HepG2 (cell line): ENCODE results near the gene CYYR1. TPM values are rescaled to one million over a fixed set of nuclear protein-coding genes. Genes with fewer than 3 reads are reported as not detected.

ENCODE experiments used
- ATAC-seq: fragments of 200-7000 bp; cut with Tn5 transposase; 3 replicates; pipeline ENCODE4 v1.9.1; 2020; ENCODE audit warnings: mild to moderate bottlenecking, moderate library complexity
- BruUV-seq: library from RNA; stranded (reverse); fragments of 400-500 nt; replicated peaks from 2 replicates; lab custom pipeline; 2021; lab: Mats Ljungman, UMichigan
- CTCF ChIA-PET: fragments of 300-600 bp; formaldehyde crosslinking; extraction: SDS; loops from one replicate; lab custom pipeline; 2021; ENCODE audit warnings: low total read pairs, inconsistent platforms, low intra/inter-chr PET ratio; lab: Yijun Ruan, JAX
- POLR2A ChIA-PET: fragments of 350-600 bp; sonication (Branson Sonifier 250); formaldehyde crosslinking; loops from one replicate; lab custom pipeline; 2020; ENCODE audit warnings: antibody characterized with exemption, inconsistent platforms; lab: Yijun Ruan, JAX
- DNase-seq: peaks from one replicate; pipeline ENCODE4 v3.0.0-alpha.2; 2015; ENCODE audit warnings: low spot score
- FAIRE-seq: peaks from 3 replicates; lab custom pipeline; 2011; peaks lifted over from hg19 to GRCh38; lab: Jason Lieb, UNC
- H2AFZ ChIP-seq: one replicate; pipeline ENCODE4 v1.6.1; 2011; ENCODE audit warnings: low read length, inconsistent platforms
- H3K27ac ChIP-seq: fragments of 300-600 bp; 3 replicates; pipeline ENCODE4 v1.8.0; 2011; ENCODE audit warnings: mixed run types, mild to moderate bottlenecking, mixed read lengths, low read length, inconsistent platforms; ENCODE audit not compliant: insufficient read depth; ENCODE audit errors: extremely low read length
- H3K27me3 ChIP-seq, 2 experiments: fragments of 200-600 bp in 1 of 2; 2 replicates in 1 of 2; 3 replicates in 1 of 2; pipeline versions ENCODE4 v1.6.0 to v1.8.0; 2011; ENCODE audit warnings: low read length in 2 of 2, mild to moderate bottlenecking in 2 of 2, moderate library complexity in 2 of 2, inconsistent platforms in 1 of 2; ENCODE audit not compliant: insufficient read depth in 2 of 2, control insufficient read depth in 1 of 2
- H3K36me3 ChIP-seq, 2 experiments: fragments of 200-600 bp in 1 of 2; replicated peaks in 1 of 2; 2 replicates in 1 of 2; 3 replicates in 1 of 2; pipeline versions ENCODE4 v1.5.1 to v1.8.0; 2011; ENCODE audit warnings: low read length in 2 of 2, inconsistent platforms in 1 of 2; ENCODE audit not compliant: insufficient read depth in 2 of 2, control insufficient read depth in 1 of 2
- H3K4me1 ChIP-seq: 2 replicates; pipeline ENCODE4 v1.5.1; 2012; ENCODE audit warnings: low read length, inconsistent platforms; ENCODE audit not compliant: insufficient read depth
- H3K4me2 ChIP-seq: 2 replicates; pipeline ENCODE4 v1.6.0; 2011; ENCODE audit warnings: low read depth, low read length, inconsistent platforms
- H3K4me3 ChIP-seq, 3 experiments: fragments of 200-600 bp in 1 of 3; sonication (generic), shearing (Covaris generic) in 1 of 3; replicated peaks in 1 of 3; 2 replicates each; pipeline ENCODE4 v1.5.1; 2011 to 2016; ENCODE audit warnings: low read length in 3 of 3, inconsistent platforms in 2 of 3, low read depth in 2 of 3, mild to moderate bottlenecking in 2 of 3, control low read depth in 1 of 3, mixed read lengths in 1 of 3; ENCODE audit not compliant: insufficient read depth in 1 of 3
- H3K79me2 ChIP-seq: one replicate; pipeline ENCODE4 v1.6.1; 2011; ENCODE audit warnings: low read length, inconsistent platforms; ENCODE audit not compliant: insufficient read depth
- H3K9ac ChIP-seq: 2 replicates; pipeline ENCODE4 v1.6.0; 2011; ENCODE audit warnings: mild to moderate bottlenecking, low read depth, low read length, inconsistent platforms; ENCODE audit not compliant: insufficient read depth
- H3K9me3 ChIP-seq: 2 replicates; pipeline ENCODE4 v1.5.1; 2012; ENCODE audit warnings: mild to moderate bottlenecking, low read length
- H4K20me1 ChIP-seq: 2 replicates; pipeline ENCODE4 v1.6.0; 2011; ENCODE audit warnings: inconsistent platforms, mild to moderate bottlenecking, low read length, moderate library complexity; ENCODE audit not compliant: insufficient read depth
- ARID5B ChIP-seq: IDR thresholded peaks from 2 replicates; pipeline ENCODE4 v1.4.0; 2020; ENCODE audit warnings: mild to moderate bottlenecking, missing genetic modification reagents
- BCL6 ChIP-seq: IDR thresholded peaks from 2 replicates; pipeline ENCODE4 v1.6.1; 2016; ENCODE audit warnings: missing genetic modification reagents, missing compliant biosample characterization
- DPF2 ChIP-seq: sonication (generic); formaldehyde crosslinking; IDR thresholded peaks from 2 replicates; pipeline ENCODE4 v1.4.0; 2020; ENCODE audit warnings: mild to moderate bottlenecking, low read depth, missing genetic modification reagents, borderline replicate concordance
- ESRRA ChIP-seq: sonication (generic); formaldehyde crosslinking; IDR thresholded peaks from 2 replicates; pipeline ENCODE4 v1.5.1; 2020; ENCODE audit warnings: mild to moderate bottlenecking, low read depth, missing genetic modification reagents
- POLR2AphosphoS2 ChIP-seq: IDR thresholded peaks from 2 replicates; pipeline ENCODE4 v1.6.1; 2011; ENCODE audit warnings: low read depth, low read length, improper control_type of control experiment
- TCF12 ChIP-seq, 2 experiments: fragments of 450-650 bp in 1 of 2; sonication (generic) in 1 of 2; formaldehyde crosslinking in 1 of 2; IDR thresholded peaks; 2 replicates each; pipeline versions ENCODE4 v1.6.1 to v1.8.0; 2017 to 2022; ENCODE audit warnings: antibody characterized with exemption in 1 of 2, mild to moderate bottlenecking in 1 of 2, missing genetic modification reagents in 1 of 2, moderate library complexity in 1 of 2
- THYN1 ChIP-seq: sonication (generic); formaldehyde crosslinking; IDR thresholded peaks from 2 replicates; pipeline ENCODE4 v1.8.1; 2023; ENCODE audit warnings: low read depth, mild to moderate bottlenecking, moderate library complexity, missing genetic modification reagents, borderline replicate concordance
- ZNF124 ChIP-seq: sonication (generic); formaldehyde crosslinking; IDR thresholded peaks from 2 replicates; pipeline ENCODE4 v1.4.0; 2020; ENCODE audit warnings: missing genetic modification reagents
- ZNF543 ChIP-seq: sonication (generic); formaldehyde crosslinking; IDR thresholded peaks from 2 replicates; pipeline ENCODE4 v1.4.0; 2020; ENCODE audit warnings: mild to moderate bottlenecking, missing genetic modification reagents
- ZNF550 ChIP-seq: sonication (generic); formaldehyde crosslinking; IDR thresholded peaks from 2 replicates; pipeline ENCODE4 v1.4.0; 2020; ENCODE audit warnings: mild to moderate bottlenecking, missing genetic modification reagents, borderline replicate concordance
- ZUFSP ChIP-seq: sonication (generic); formaldehyde crosslinking; IDR thresholded peaks from 2 replicates; pipeline ENCODE4 v1.9.0; 2021; ENCODE audit warnings: missing genetic modification reagents, mild to moderate bottlenecking, borderline replicate concordance
- WGBS: methylation state at CpG from one replicate; pipeline ENCODE4 v1.1.6; 2017; ENCODE audit warnings: low lambda C conversion rate; 5-methylcytosine and 5-hydroxymethylcytosine counted together
- in situ Hi-C: cut with HindIII; loops from 2 replicates; pipeline ENCODE4 v1.10.0; 2017; ENCODE audit warnings: low pct_unique_long_range_greater_than_20kb; ENCODE audit not compliant: extremely low pct_ligation_motif_present
- intact Hi-C: fragments of 100-400 bp; cut with micrococcal nuclease; formaldehyde crosslinking; loops from one replicate; pipeline ENCODE4 v1.10.0; 2022; ENCODE audit not compliant: unreplicated experiment
- polyA plus RNA-seq, 8 experiments: library from polyadenylated mRNA; depleted of rRNA in 3 of 8; stranded (reverse) in 7 of 8; unstranded in 1 of 8; fragments of >200 nt; fragmentation: Illumina TruSeq in 4 of 8; extraction: Trizol in 4 of 8; gene quantifications; 2 replicates each; pipeline versions ENCODE4 v1.2.1 to v1.2.3, GENCODE V29; 2011 to 2016; ENCODE audit warnings: low read depth in 4 of 8, missing spikeins in 1 of 8, mixed read lengths in 1 of 8; ENCODE audit not compliant: insufficient read depth in 1 of 8
- total RNA-seq, 5 experiments: library from RNA; depleted of rRNA; stranded (reverse); fragments of >200 nt; fragmentation: Illumina TruSeq; extraction: Trizol; gene quantifications; 2 replicates each; pipeline ENCODE4 v1.2.3, GENCODE V29; 2016; ENCODE audit warnings: low read depth in 1 of 5

Gene CYYR1
- total and polyA plus RNA-seq, 2 of the 13 experiments (the other 11 are each of a cell fraction or from before 2014, with no cell fraction given), result not detected

GRCh38 chr21:26449161-26449560 is 123.9 kb downstream of the CYYR1 start:
- WGBS, result 10% methylated on average over 5 of the region's 5 CpGs
- in situ Hi-C loops (no loop called here), intact Hi-C loops (no loop called here)
- no peak for ATAC-seq
- no peak for TF ChIP-seq POLR2AphosphoS2
- TF ChIP-seq ZNF124 (CRISPR knock-in tag), result no peak
- no peak for TF ChIP-seq BCL6 (CRISPR knock-in tag)
- TF ChIP-seq TCF12 (IDR thresholded peaks at IDR 0.05), result no peak
- no peak for TF ChIP-seq TCF12 (CRISPR knock-in tag; IDR thresholded peaks at IDR 0.05)
- no peak for TF ChIP-seq ZNF550 (CRISPR knock-in tag)
- TF ChIP-seq ZUFSP, result no peak
- H3K79me2 ChIP-seq, result no peaks in the 10 kb centered on the region
- no peaks in the 10 kb centered on the region for H3K27me3 ChIP-seq
- no peak overlapping the region for H3K4me2 ChIP-seq
- DNase-seq, result no peak
- H3K9ac ChIP-seq, result no peak overlapping the region
- BruUV-seq, result no TSS peak
- ChIA-PET POLR2A (no interaction called here), CTCF (no interaction called here)
- FAIRE-seq, result no peak
- no peak overlapping the region for H3K27ac ChIP-seq
- H3K4me3 ChIP-seq, result no peak overlapping the region
- H3K36me3 ChIP-seq, result no peaks in the 10 kb centered on the region
- peaks cover 86% of the 10 kb centered on the region for H3K9me3 ChIP-seq
- no peaks in the 10 kb centered on the region for H4K20me1 ChIP-seq
- no peak overlapping the region for H2AFZ ChIP-seq
- no peaks in the 10 kb centered on the region for H3K4me1 ChIP-seq

GRCh38 chr21:26448751-26449150 is 124.3 kb downstream of the CYYR1 start:
- Histone ChIP-seq H3K4me1 (no peaks in the 10 kb centered on the region), H3K4me3 (no peak overlapping the region), H2AFZ (no peak overlapping the region), H3K4me2 (no peak overlapping the region), H3K36me3 (no peaks in the 10 kb centered on the region), H3K27me3 (no peaks in the 10 kb centered on the region), H3K9ac (no peak overlapping the region), H3K27ac (no peak overlapping the region), H4K20me1 (no peaks in the 10 kb centered on the region), H3K79me2 (no peaks in the 10 kb centered on the region), H3K9me3 (peaks cover 90% of the 10 kb centered on the region)
- in situ Hi-C loops, result no loop called here
- ChIA-PET CTCF (no interaction called here), POLR2A (no interaction called here)
- FAIRE-seq (no peak), ATAC-seq (no peak), DNase-seq (no peak)
- intact Hi-C loops, result no loop called here
- WGBS, result 12% methylated on average over 4 of the region's 4 CpGs
- BruUV-seq, result no TSS peak
- no peak for TF ChIP-seq ESRRA (CRISPR knock-in tag)
- no peak for TF ChIP-seq ZNF543 (CRISPR knock-in tag)
- TF ChIP-seq THYN1 (CRISPR knock-in tag), result no peak
- TF ChIP-seq ARID5B (CRISPR knock-in tag), result no peak
- no peak for TF ChIP-seq DPF2 (CRISPR knock-in tag)
